ENCODE results near the gene MBP. TPM values are rescaled to one million over a fixed set of nuclear protein-coding genes. Genes with fewer than 3 reads are reported as not detected.
A peak's percentile ranks its signal among the peaks of the same experiment; 100 is the strongest.

Gene MBP
- total and polyA plus RNA-seq, 3 experiments from 2014 or later = 59.5 to 196 (median 60.0) TPM

- POLR2A ChIA-PET = interaction anchor here (0.5 to 1.2 kb wide), 3 partner anchors 11 to 38 kb away, joined by 3 to 4 read pairs (median 3); no protein-coding TSS in a partner anchor
- Mint-ChIP-seq H3K4me3 (peak overlapping the region in 5 of 7 donors; percentile 33 to 77 (median 64)), H3K4me1 (peaks cover 70 to 89% (median 87%) of the 10 kb centered on the region in 3 donors), H3K9me3 (no peaks in the 10 kb centered on the region), H3K27ac (peak overlapping the region; percentile 12 to 79 (median 54)), H3K36me3 (peaks cover 0 to 82% (median 19%) of the 10 kb centered on the region in 3 donors), H3K27me3 (no peaks in the 10 kb centered on the region)
- Histone ChIP-seq H3K27me3 (ENCODE audit: insufficient read depth, low read length, poor library complexity, severe bottlenecking) (no peaks in the 10 kb centered on the region), H3K4me1 (ENCODE audit: insufficient read depth, low read length) (peaks cover 51% of the 10 kb centered on the region), H3K27ac (ENCODE audit: low read depth, low read length) (no peak overlapping the region), H3K9me3 (ENCODE audit: low read length) (no peaks in the 10 kb centered on the region), H3K36me3 (ENCODE audit: insufficient read depth, low read length) (peaks cover 15% of the 10 kb centered on the region), H3K4me3 (ENCODE audit: low read length) (no peak overlapping the region)
- CTCF ChIA-PET = interaction anchor here (1.2 to 1.5 kb wide), 3 partner anchors 23 to 29 kb away, joined by 3 read pairs; no protein-coding TSS in a partner anchor
- DNase-seq = no peak
Observed at GRCh38 chr18:77092104-77093066, 40.2 kb downstream of the MBP start.

GRCh38 chr18:77091366-77091765 lies 41.2 kb downstream of the MBP start:
- H3K4me3 Mint-ChIP-seq = peak overlapping the region in 2 of 7 donors; percentile 1 to 28
- DNase-seq = no peak
- H3K9me3 ChIP-seq (ENCODE audit: low read length) = no peaks in the 10 kb centered on the region
- H3K27ac ChIP-seq (ENCODE audit: low read depth, low read length) = no peak overlapping the region
- no peaks in the 10 kb centered on the region for H3K27me3 Mint-ChIP-seq
- H3K4me3 ChIP-seq (ENCODE audit: low read length) = no peak overlapping the region
- H3K9me3 Mint-ChIP-seq = no peaks in the 10 kb centered on the region
- H3K27ac Mint-ChIP-seq = peak overlapping the region in 7 of 8 donors; percentile 16 to 83 (median 56)
- peaks cover 6 to 83% (median 23%) of the 10 kb centered on the region in 3 donors for H3K36me3 Mint-ChIP-seq
- H3K36me3 ChIP-seq (ENCODE audit: insufficient read depth, low read length) = peaks cover 13% of the 10 kb centered on the region
- ChIA-PET CTCF (interaction anchor here (1.2 kb wide), 1 partner anchor 30 kb away, joined by 3 read pairs; no protein-coding TSS in a partner anchor), POLR2A (interaction anchor here (0.5 kb wide), 1 partner anchor 39 kb away, joined by 4 read pairs; no protein-coding TSS in a partner anchor)
- H3K27me3 ChIP-seq (ENCODE audit: insufficient read depth, low read length, poor library complexity, severe bottlenecking) = no peaks in the 10 kb centered on the region
- peaks cover 45% of the 10 kb centered on the region for H3K4me1 ChIP-seq (ENCODE audit: insufficient read depth, low read length)
- peaks cover 72 to 87% (median 84%) of the 10 kb centered on the region in 3 donors for H3K4me1 Mint-ChIP-seq

GRCh38 chr18:77090546-77091174 lies 41.9 kb downstream of the MBP start:
- peak overlapping the region in 7 of 8 donors; percentile 20 to 95 (median 85) for H3K27ac Mint-ChIP-seq
- peaks cover 73 to 88% (median 84%) of the 10 kb centered on the region in 3 donors for H3K4me1 Mint-ChIP-seq
- peak overlapping the region in 3 of 7 donors; percentile 5 to 63 (median 17) for H3K4me3 Mint-ChIP-seq
- H3K9me3 Mint-ChIP-seq = no peaks in the 10 kb centered on the region
- peaks cover 12 to 83% (median 24%) of the 10 kb centered on the region in 3 donors for H3K36me3 Mint-ChIP-seq
- ChIA-PET CTCF (interaction anchor here (0.7 to 1.2 kb wide), 2 partner anchors 11 to 22 kb away, joined by 3 read pairs; no protein-coding TSS in a partner anchor), POLR2A (no interaction called here)
- Histone ChIP-seq H3K27ac (ENCODE audit: low read depth, low read length) (no peak overlapping the region), H3K27me3 (ENCODE audit: insufficient read depth, low read length, poor library complexity, severe bottlenecking) (no peaks in the 10 kb centered on the region), H3K4me3 (ENCODE audit: low read length) (no peak overlapping the region), H3K36me3 (ENCODE audit: insufficient read depth, low read length) (peaks cover 18% of the 10 kb centered on the region), H3K4me1 (ENCODE audit: insufficient read depth, low read length) (peaks cover 44% of the 10 kb centered on the region), H3K9me3 (ENCODE audit: low read length) (no peaks in the 10 kb centered on the region)
- no peak for DNase-seq
- no peaks in the 10 kb centered on the region for H3K27me3 Mint-ChIP-seq

- Mint-ChIP-seq H3K36me3 (peaks cover 12 to 78% (median 22%) of the 10 kb centered on the region in 3 donors), H3K4me1 (peaks cover 71 to 88% (median 83%) of the 10 kb centered on the region in 3 donors)
Observed at GRCh38 chr18:77089723-77090285, 42.8 kb downstream of the MBP start.

GRCh38 chr18:77088963-77089722 lies 43.4 kb downstream of the MBP start:
- Mint-ChIP-seq H3K36me3 (peaks cover 12 to 71% (median 20%) of the 10 kb centered on the region in 3 donors), H3K27me3 (no peaks in the 10 kb centered on the region), H3K4me3 (peak overlapping the region in 1 of 7 donors; percentile 68), H3K27ac (peak overlapping the region; percentile 54 to 97 (median 88)), H3K9me3 (no peaks in the 10 kb centered on the region), H3K4me1 (peaks cover 71 to 88% (median 83%) of the 10 kb centered on the region in 3 donors)
- peaks cover 44% of the 10 kb centered on the region for H3K4me1 ChIP-seq (ENCODE audit: insufficient read depth, low read length)
- peaks cover 18% of the 10 kb centered on the region for H3K36me3 ChIP-seq (ENCODE audit: insufficient read depth, low read length)
- no peaks in the 10 kb centered on the region for H3K27me3 ChIP-seq (ENCODE audit: insufficient read depth, low read length, poor library complexity, severe bottlenecking)
- no peak overlapping the region for H3K27ac ChIP-seq (ENCODE audit: low read depth, low read length)
- H3K4me3 ChIP-seq (ENCODE audit: low read length) = no peak overlapping the region
- H3K9me3 ChIP-seq (ENCODE audit: low read length) = no peaks in the 10 kb centered on the region
- POLR2A ChIA-PET = no interaction called here
- CTCF ChIA-PET = interaction anchor here (1.0 to 1.2 kb wide), 2 partner anchors 12 to 34 kb away, joined by 3 read pairs; no protein-coding TSS in a partner anchor
- DNase-seq = no peak

More at GRCh38 chr18:77089723-77090285, 42.8 kb downstream of the MBP start:
- Histone ChIP-seq H3K4me1 (ENCODE audit: insufficient read depth, low read length) (peaks cover 39% of the 10 kb centered on the region), H3K27ac (ENCODE audit: low read depth, low read length) (no peak overlapping the region), H3K27me3 (ENCODE audit: insufficient read depth, low read length, poor library complexity, severe bottlenecking) (no peaks in the 10 kb centered on the region), H3K9me3 (ENCODE audit: low read length) (no peaks in the 10 kb centered on the region), H3K36me3 (ENCODE audit: insufficient read depth, low read length) (peaks cover 18% of the 10 kb centered on the region), H3K4me3 (ENCODE audit: low read length) (no peak overlapping the region)
- ChIA-PET CTCF (interaction anchor here (0.7 to 1.2 kb wide), 3 partner anchors 12 to 35 kb away, joined by 3 read pairs; no protein-coding TSS in a partner anchor), POLR2A (interaction anchor here (0.6 kb wide), 1 partner anchor 41 kb away, joined by 4 read pairs; no protein-coding TSS in a partner anchor)
- H3K27ac Mint-ChIP-seq = peak overlapping the region; percentile 54 to 97 (median 84)
- no peak for DNase-seq
- H3K27me3 Mint-ChIP-seq = no peaks in the 10 kb centered on the region
- H3K9me3 Mint-ChIP-seq = no peaks in the 10 kb centered on the region
- H3K4me3 Mint-ChIP-seq = peak overlapping the region in 1 of 7 donors; percentile 5

- Mint-ChIP-seq H3K27me3 (no peaks in the 10 kb centered on the region), H3K4me3 (no peak overlapping the region), H3K4me1 (peaks cover 73 to 91% (median 85%) of the 10 kb centered on the region in 3 donors), H3K27ac (peak overlapping the region in 1 of 8 donors; percentile 67), H3K9me3 (no peaks in the 10 kb centered on the region), H3K36me3 (peaks cover 12 to 62% (median 22%) of the 10 kb centered on the region in 3 donors)
- POLR2A ChIA-PET = no interaction called here
- H3K27me3 ChIP-seq (ENCODE audit: insufficient read depth, low read length, poor library complexity, severe bottlenecking) = no peaks in the 10 kb centered on the region
- no peak overlapping the region for H3K4me3 ChIP-seq (ENCODE audit: low read length)
- CTCF ChIA-PET = no interaction called here
- H3K36me3 ChIP-seq (ENCODE audit: insufficient read depth, low read length) = peaks cover 18% of the 10 kb centered on the region
- H3K27ac ChIP-seq (ENCODE audit: low read depth, low read length) = no peak overlapping the region
- H3K9me3 ChIP-seq (ENCODE audit: low read length) = no peaks in the 10 kb centered on the region
- peaks cover 54% of the 10 kb centered on the region for H3K4me1 ChIP-seq (ENCODE audit: insufficient read depth, low read length)
- no peak for DNase-seq
Observed at GRCh38 chr18:77087393-77088141, 45.0 kb downstream of the MBP start.

All from CD8-positive, alpha-beta memory T cell (primary cell).